Stimulated activated CD8-positive, alpha-beta memory T cell treated with anti-CD3 and anti-CD28 coated beads, Interleukin-7, amount 100 ng/mL, for 48 hours (primary cell): Measurements from ENCODE around the gene SHISAL2B.
"Not testable (repeated sequence)": the region's sequence is repeated elsewhere in the genome, so short reads cannot be mapped to it uniquely, and the experiment has no call there.

Experiments used
- DNase-seq, 2 donors: peaks; one replicate each; pipeline ENCODE4 v3.0.0-alpha.2; 2020; ENCODE audit warnings: low read depth in 1 of 2; ENCODE audit errors: extremely low read depth in 1 of 2

SHISAL2B gene

GRCh38 chr5:64690417-64691151 is at the start of gene SHISAL2B:
Gene SHISAL2B, plus strand, starts transcription at chr5:64690503. Its CDS starts 121 bp downstream, at chr5:64690624.
- DNase-seq, result no peak

- no peak for DNase-seq
Measured at GRCh38 chr5:64644831-64645230, 45.5 kb upstream of the SHISAL2B start.

- no peak for DNase-seq
Measured at GRCh38 chr5:64646169-64646568, 44.1 kb upstream of the SHISAL2B start.

GRCh38 chr5:64649512-64649911 is 40.8 kb upstream of the SHISAL2B start:
- no peak for DNase-seq

GRCh38 chr5:64653766-64654560 is 36.3 kb upstream of the SHISAL2B start:
- no peak for DNase-seq

- DNase-seq, result no peak
Measured at GRCh38 chr5:64654561-64654938, 35.8 kb upstream of the SHISAL2B start.

- no peak for DNase-seq
Measured at GRCh38 chr5:64655596-64655995, 34.7 kb upstream of the SHISAL2B start.

- DNase-seq, result no peak
Measured at GRCh38 chr5:64659289-64659688, 31.0 kb upstream of the SHISAL2B start.

GRCh38 chr5:64663181-64663580 is 27.1 kb upstream of the SHISAL2B start:
- not testable (repeated sequence) for DNase-seq

GRCh38 chr5:64665243-64665642 is 25.1 kb upstream of the SHISAL2B start:
- no peak for DNase-seq

GRCh38 chr5:64666078-64666477 is 24.2 kb upstream of the SHISAL2B start:
- DNase-seq, result no peak

- no peak for DNase-seq
Measured at GRCh38 chr5:64667068-64667467, 23.2 kb upstream of the SHISAL2B start.

GRCh38 chr5:64670277-64670676 is 20.0 kb upstream of the SHISAL2B start:
- no peak for DNase-seq

GRCh38 chr5:64671678-64672077 is 18.6 kb upstream of the SHISAL2B start:
- DNase-seq, result no peak

- no peak for DNase-seq
Measured at GRCh38 chr5:64678374-64678773, 11.9 kb upstream of the SHISAL2B start.

- no peak for DNase-seq
Measured at GRCh38 chr5:64680289-64680688, 10.0 kb upstream of the SHISAL2B start.

GRCh38 chr5:64682608-64683007 is 7.7 kb upstream of the SHISAL2B start:
- no peak for DNase-seq

- DNase-seq, result no peak
Measured at GRCh38 chr5:64685866-64686265, 4.4 kb upstream of the SHISAL2B start.

- no peak for DNase-seq
Measured at GRCh38 chr5:64688391-64688790, 1.9 kb upstream of the SHISAL2B start.

GRCh38 chr5:64688965-64689364 is 1.3 kb upstream of the SHISAL2B start:
- DNase-seq, result no peak

- no peak for DNase-seq
Measured at GRCh38 chr5:64690104-64690416, 243 bp upstream of the SHISAL2B start.

GRCh38 chr5:64691291-64691690 is 988 bp downstream of the SHISAL2B start:
- DNase-seq, result no peak
